Bronchial epithelial cell (primary cell): Measurements from ENCODE around the gene HELZ2. TPM values are rescaled to one million over a fixed set of nuclear protein-coding genes. Genes with fewer than 3 reads are reported as not detected.

Experiments used
- DNase-seq: peaks from one replicate; pipeline ENCODE4 v3.0.0-alpha.2; 2010; ENCODE audit warnings: low read depth
- FAIRE-seq: peaks from 2 replicates; lab custom pipeline; 2011; peaks lifted over from hg19 to GRCh38; lab: Jason Lieb, UNC
- H3K27me3 ChIP-seq: 2 replicates; pipeline ENCODE4 v1.5.1; 2011; ENCODE audit warnings: low read length; ENCODE audit not compliant: control insufficient read depth, insufficient read depth
- H3K36me3 ChIP-seq: 2 replicates; pipeline ENCODE4 v1.5.1; 2011; ENCODE audit warnings: low read length; ENCODE audit not compliant: control insufficient read depth, insufficient read depth
- H3K4me3 ChIP-seq: 2 replicates; pipeline ENCODE4 v1.5.1; 2011; ENCODE audit warnings: mild to moderate bottlenecking, low read depth, low read length, control low read depth
- total RNA-seq: library from RNA; depleted of rRNA; stranded (reverse); fragments of >200 nt; gene quantifications from 2 replicates; pipeline ENCODE4 v1.2.1, GENCODE V29; 2014
- TF ChIP-seq, protein P1 (sequence below): IDR thresholded peaks from 2 replicates; pipeline ENCODE4 v1.5.1; 2011; ENCODE audit warnings: mild to moderate bottlenecking, moderate library complexity, low read length, control low read depth, inconsistent platforms; ENCODE audit not compliant: insufficient read depth, severe bottlenecking

The HELZ2 gene
- total RNA-seq, 1 donor from 2014 or later = 13.7 TPM

GRCh38 chr20:63594043-63594561, 20.1 kb upstream of the HELZ2 start:
- no peak overlapping the region for H3K4me3 ChIP-seq
- no peak for FAIRE-seq
- DNase-seq = peak; percentile 49
- TF ChIP-seq, protein P1, sequence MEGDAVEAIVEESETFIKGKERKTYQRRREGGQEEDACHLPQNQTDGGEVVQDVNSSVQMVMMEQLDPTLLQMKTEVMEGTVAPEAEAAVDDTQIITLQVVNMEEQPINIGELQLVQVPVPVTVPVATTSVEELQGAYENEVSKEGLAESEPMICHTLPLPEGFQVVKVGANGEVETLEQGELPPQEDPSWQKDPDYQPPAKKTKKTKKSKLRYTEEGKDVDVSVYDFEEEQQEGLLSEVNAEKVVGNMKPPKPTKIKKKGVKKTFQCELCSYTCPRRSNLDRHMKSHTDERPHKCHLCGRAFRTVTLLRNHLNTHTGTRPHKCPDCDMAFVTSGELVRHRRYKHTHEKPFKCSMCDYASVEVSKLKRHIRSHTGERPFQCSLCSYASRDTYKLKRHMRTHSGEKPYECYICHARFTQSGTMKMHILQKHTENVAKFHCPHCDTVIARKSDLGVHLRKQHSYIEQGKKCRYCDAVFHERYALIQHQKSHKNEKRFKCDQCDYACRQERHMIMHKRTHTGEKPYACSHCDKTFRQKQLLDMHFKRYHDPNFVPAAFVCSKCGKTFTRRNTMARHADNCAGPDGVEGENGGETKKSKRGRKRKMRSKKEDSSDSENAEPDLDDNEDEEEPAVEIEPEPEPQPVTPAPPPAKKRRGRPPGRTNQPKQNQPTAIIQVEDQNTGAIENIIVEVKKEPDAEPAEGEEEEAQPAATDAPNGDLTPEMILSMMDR = no peak
- H3K36me3 ChIP-seq = peaks cover 29% of the 10 kb centered on the region
- no peaks in the 10 kb centered on the region for H3K27me3 ChIP-seq

DNA sequence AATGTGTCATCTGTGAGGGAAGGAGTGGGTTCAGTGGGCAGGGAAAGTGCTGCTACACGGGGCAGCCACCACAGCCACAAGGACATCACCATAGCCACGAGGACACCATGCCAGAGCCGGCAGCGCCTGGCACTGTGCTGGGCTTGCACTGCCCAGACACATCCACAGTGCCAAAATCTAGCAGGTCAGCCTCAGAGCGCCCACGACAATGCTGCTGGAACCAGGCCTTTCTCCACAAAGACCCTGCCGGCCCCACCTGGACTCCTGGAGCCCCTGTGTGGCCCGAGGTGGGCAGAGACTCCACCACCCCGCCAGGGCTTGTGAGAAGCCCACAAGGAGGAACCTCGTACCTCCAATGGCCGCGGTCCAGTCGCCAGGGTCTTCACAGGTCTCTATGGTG, 18.6 kb upstream of the HELZ2 start:
- no peak for FAIRE-seq
- TF ChIP-seq, protein P1 = no peak
- no peak for DNase-seq
- Histone ChIP-seq H3K4me3 (no peak overlapping the region), H3K36me3 (peaks cover 25% of the 10 kb centered on the region), H3K27me3 (no peaks in the 10 kb centered on the region)

GRCh38 chr20:63591786-63592355, 17.8 kb upstream of the HELZ2 start:
- H3K27me3 ChIP-seq = no peaks in the 10 kb centered on the region
- no peak overlapping the region for H3K4me3 ChIP-seq
- peaks cover 25% of the 10 kb centered on the region for H3K36me3 ChIP-seq
- FAIRE-seq (no peak), DNase-seq (no peak)
- TF ChIP-seq, protein P1 = no peak

GRCh38 chr20:63591147-63591533, 17.1 kb upstream of the HELZ2 start:
- TF ChIP-seq, protein P1 = no peak
- FAIRE-seq (no peak), DNase-seq (no peak)
- no peaks in the 10 kb centered on the region for H3K27me3 ChIP-seq
- no peak overlapping the region for H3K4me3 ChIP-seq
- peaks cover 25% of the 10 kb centered on the region for H3K36me3 ChIP-seq

GRCh38 chr20:63590218-63591146, 16.4 kb upstream of the HELZ2 start:
- Histone ChIP-seq H3K4me3 (no peak overlapping the region), H3K27me3 (no peaks in the 10 kb centered on the region), H3K36me3 (peaks cover 23% of the 10 kb centered on the region)
- DNase-seq (no peak), FAIRE-seq (no peak)
- TF ChIP-seq, protein P1 = no peak
